PC-9 (cell line): ENCODE results near the gene CRISPLD2. TPM values are rescaled to one million over a fixed set of nuclear protein-coding genes. Genes with fewer than 3 reads are reported as not detected.

Experiments
- BruUV-seq: library from RNA; stranded (reverse); fragments of 400-500 nt; replicated peaks from 2 replicates; lab custom pipeline; 2021; lab: Mats Ljungman, UMichigan
- CTCF ChIA-PET: fragments of 300-600 bp; sonication (Branson Sonifier 250); formaldehyde crosslinking; loops from one replicate; lab custom pipeline; 2022; ENCODE audit warnings: antibody characterized with exemption; lab: Charles Lee
- POLR2A ChIA-PET: fragments of 300-600 bp; sonication (Branson Sonifier 250); formaldehyde crosslinking; loops from one replicate; lab custom pipeline; 2022; ENCODE audit warnings: antibody characterized with exemption; ENCODE audit not compliant: unreplicated experiment; lab: Charles Lee
- DNase-seq, 2 experiments: peaks; one replicate each; pipeline versions ENCODE4 v3.0.0 to v3.0.0-alpha.2; 2015 to 2022; ENCODE audit warnings: mixed read lengths in 1 of 2
- H2AFZ ChIP-seq: fragments of 200-600 bp; sonication (generic); 2 replicates; pipeline ENCODE4 v1.8.1; 2017; ENCODE audit warnings: antibody characterized with exemption
- H3F3A ChIP-seq: fragments of 200-600 bp; sonication (generic); 2 replicates; pipeline ENCODE4 v1.8.1; 2017; ENCODE audit warnings: antibody characterized with exemption, mild to moderate bottlenecking, low read depth; ENCODE audit not compliant: insufficient read depth
- H3K27ac ChIP-seq: fragments of 200-600 bp; sonication (generic); 2 replicates; pipeline ENCODE4 v1.6.1; 2016; ENCODE audit warnings: mixed run types
- H3K27me3 ChIP-seq: fragments of 200-600 bp; sonication (generic); 2 replicates; pipeline ENCODE4 v1.6.1; 2016; ENCODE audit warnings: low read depth, mixed run types; ENCODE audit not compliant: insufficient read depth
- H3K36me3 ChIP-seq: fragments of 200-600 bp; sonication (generic); 2 replicates; pipeline ENCODE4 v1.6.1; 2016; ENCODE audit warnings: low read depth, mixed run types
- H3K4me1 ChIP-seq: fragments of 200-600 bp; sonication (generic); replicated peaks from 2 replicates; pipeline ENCODE4 v1.6.1; 2016; ENCODE audit warnings: mixed run types; ENCODE audit not compliant: insufficient read depth
- H3K4me2 ChIP-seq: fragments of 200-600 bp; sonication (generic); 2 replicates; pipeline ENCODE4 v1.6.1; 2017; ENCODE audit warnings: mixed run types
- H3K4me3 ChIP-seq: fragments of 200-600 bp; sonication (generic); 2 replicates; pipeline ENCODE4 v1.6.1; 2016; ENCODE audit warnings: mixed run types
- H3K79me2 ChIP-seq: fragments of 200-600 bp; sonication (generic); 2 replicates; pipeline ENCODE4 v1.6.1; 2017; ENCODE audit warnings: low read depth, mixed run types
- H3K9me2 ChIP-seq: fragments of 200-600 bp; sonication (generic); 2 replicates; pipeline ENCODE4 v1.8.1; 2017; ENCODE audit warnings: mild to moderate bottlenecking; ENCODE audit not compliant: insufficient read depth
- H3K9me3 ChIP-seq: fragments of 200-600 bp; sonication (generic); 2 replicates; pipeline ENCODE4 v1.8.1; 2016; ENCODE audit warnings: low read depth; ENCODE audit not compliant: insufficient read depth
- H4K20me1 ChIP-seq: fragments of 200-600 bp; sonication (generic); 2 replicates; pipeline ENCODE4 v1.8.1; 2017; ENCODE audit not compliant: insufficient read depth
- CTCF ChIP-seq: fragments of 200-600 bp; sonication (generic); conservative IDR thresholded peaks from 2 replicates; pipeline ENCODE4 v1.6.1; 2017; ENCODE audit warnings: mixed run types, antibody characterized with exemption, mild to moderate bottlenecking, moderate library complexity
- EZH2 ChIP-seq: fragments of 200-600 bp; sonication (generic); IDR thresholded peaks from 2 replicates; pipeline ENCODE4 v1.8.0; 2017; ENCODE audit warnings: antibody characterized with exemption, low read depth
- intact Hi-C: fragments of 100-400 bp; cut with micrococcal nuclease; formaldehyde crosslinking; loops from one replicate; pipeline ENCODE4 v1.10.0; 2022; ENCODE audit not compliant: unreplicated experiment
- total RNA-seq: library from RNA; stranded (reverse); gene quantifications from 2 replicates; pipeline ENCODE4 v1.2.3, GENCODE V29; 2021

Gene CRISPLD2
- total RNA-seq, 1 experiment from 2014 or later, result 18.6 TPM

GRCh38 chr16:84815462-84815861, 4.3 kb upstream of the CRISPLD2 start:
- H3K36me3 ChIP-seq, result no peaks in the 10 kb centered on the region
- peaks cover 13% of the 10 kb centered on the region; the same call in 1 of the 2 replicates for H3F3A ChIP-seq
- H2AFZ ChIP-seq, result no peak overlapping the region
- H3K4me2 ChIP-seq, result no peak overlapping the region
- TF ChIP-seq CTCF (no peak), EZH2 (no peak)
- no TSS peak for BruUV-seq
- H4K20me1 ChIP-seq, result no peaks in the 10 kb centered on the region
- H3K79me2 ChIP-seq, result no peaks in the 10 kb centered on the region
- no peaks in the 10 kb centered on the region for H3K27me3 ChIP-seq
- H3K4me1 ChIP-seq, result peaks cover 14% of the 10 kb centered on the region
- no peaks in the 10 kb centered on the region for H3K9me3 ChIP-seq
- ChIA-PET CTCF (no interaction called here), POLR2A (no interaction called here)
- DNase-seq, result no peak
- intact Hi-C loops, result loop anchor here (5.0 kb wide), 1 partner anchor 37 kb away; no protein-coding TSS in a partner anchor
- no peak overlapping the region for H3K27ac ChIP-seq
- no peak overlapping the region for H3K4me3 ChIP-seq
- H3K9me2 ChIP-seq, result no peaks in the 10 kb centered on the region

GRCh38 chr16:84816023-84816422, 3.8 kb upstream of the CRISPLD2 start:
- no TSS peak for BruUV-seq
- Histone ChIP-seq H4K20me1 (no peaks in the 10 kb centered on the region), H3K79me2 (no peaks in the 10 kb centered on the region), H3K27me3 (no peaks in the 10 kb centered on the region), H3K36me3 (no peaks in the 10 kb centered on the region), H3K4me1 (peaks cover 18% of the 10 kb centered on the region), H3F3A (peaks cover 15% of the 10 kb centered on the region; the same call in 1 of the 2 replicates), H2AFZ (no peak overlapping the region), H3K27ac (no peak overlapping the region), H3K4me3 (no peak overlapping the region), H3K4me2 (no peak overlapping the region), H3K9me3 (no peaks in the 10 kb centered on the region), H3K9me2 (no peaks in the 10 kb centered on the region)
- intact Hi-C loops, result loop anchor here (5.0 kb wide), 1 partner anchor 36 kb away; no protein-coding TSS in a partner anchor
- TF ChIP-seq CTCF (no peak), EZH2 (no peak)
- ChIA-PET POLR2A (no interaction called here), CTCF (no interaction called here)
- no peak for DNase-seq

GRCh38 chr16:84816485-84816884, 3.3 kb upstream of the CRISPLD2 start:
- H3K4me3 ChIP-seq, result no peak overlapping the region
- H3K9me2 ChIP-seq, result no peaks in the 10 kb centered on the region
- no peak for TF ChIP-seq EZH2
- TF ChIP-seq CTCF, result no peak
- no peaks in the 10 kb centered on the region for H3K9me3 ChIP-seq
- no peaks in the 10 kb centered on the region for H3K36me3 ChIP-seq
- peaks cover 15% of the 10 kb centered on the region; the same call in 1 of the 2 replicates for H3F3A ChIP-seq
- H3K4me2 ChIP-seq, result no peak overlapping the region
- no TSS peak for BruUV-seq
- intact Hi-C loops, result loop anchor here (5.0 kb wide), 1 partner anchor 36 kb away; no protein-coding TSS in a partner anchor
- no peak for DNase-seq
- POLR2A ChIA-PET, result no interaction called here
- no peaks in the 10 kb centered on the region for H3K27me3 ChIP-seq
- H3K79me2 ChIP-seq, result no peaks in the 10 kb centered on the region
- H3K27ac ChIP-seq, result no peak overlapping the region
- no peaks in the 10 kb centered on the region for H4K20me1 ChIP-seq
- peaks cover 22% of the 10 kb centered on the region for H3K4me1 ChIP-seq
- CTCF ChIA-PET, result no interaction called here
- no peak overlapping the region for H2AFZ ChIP-seq
